DOHH2 (cell line): ENCODE data around the gene SCN11A.

Source experiments
- H3F3A ChIP-seq: fragments of 200-600 bp; sonication (generic), shearing (Covaris generic); 2 replicates; pipeline ENCODE4 v1.6.0; 2016; ENCODE audit warnings: antibody characterized with exemption, mild to moderate bottlenecking; ENCODE audit not compliant: control insufficient read depth, insufficient read depth
- H3K27ac ChIP-seq: fragments of 200-600 bp; sonication (generic); 2 replicates; pipeline ENCODE4 v1.5.1; 2014; ENCODE audit warnings: low read depth, mild to moderate bottlenecking, low read length, moderate library complexity
- H3K27me3 ChIP-seq: fragments of 200-600 bp; sonication (generic); 2 replicates; pipeline ENCODE4 v1.6.1; 2014; ENCODE audit warnings: mild to moderate bottlenecking, low read length, mixed read lengths; ENCODE audit not compliant: control insufficient read depth
- H3K36me3 ChIP-seq: fragments of 200-600 bp; sonication (generic); 2 replicates; pipeline ENCODE4 v1.6.1; 2014; ENCODE audit warnings: mild to moderate bottlenecking, low read length, moderate library complexity, mixed read lengths; ENCODE audit not compliant: control insufficient read depth
- H3K4me1 ChIP-seq: fragments of 200-600 bp; sonication (generic); 2 replicates; pipeline ENCODE4 v1.6.1; 2014; ENCODE audit warnings: mild to moderate bottlenecking, low read length, mixed read lengths; ENCODE audit not compliant: control insufficient read depth
- H3K4me2 ChIP-seq: fragments of 200-600 bp; sonication (generic); 2 replicates; pipeline ENCODE4 v1.6.0; 2014; ENCODE audit warnings: mild to moderate bottlenecking, low read length, moderate library complexity
- H3K4me3 ChIP-seq: fragments of 200-600 bp; sonication (generic); 2 replicates; pipeline ENCODE4 v1.5.1; 2014; ENCODE audit warnings: mild to moderate bottlenecking, low read length, mixed read lengths
- H3K79me2 ChIP-seq: fragments of 200-600 bp; sonication (generic); 2 replicates; pipeline ENCODE4 v1.6.1; 2014; ENCODE audit warnings: mild to moderate bottlenecking, low read length, mixed read lengths; ENCODE audit not compliant: control insufficient read depth
- H3K9me2 ChIP-seq: fragments of 200-600 bp; sonication (generic); replicated peaks from 2 replicates; pipeline ENCODE4 v1.6.1; 2014; ENCODE audit warnings: mild to moderate bottlenecking, low read length, mixed read lengths; ENCODE audit not compliant: control insufficient read depth
- H3K9me3 ChIP-seq: fragments of 200-600 bp; sonication (generic); 2 replicates; pipeline ENCODE4 v1.6.1; 2014; ENCODE audit warnings: antibody characterized with exemption, low read length, mixed read lengths; ENCODE audit not compliant: control insufficient read depth, insufficient read depth
- H4K20me1 ChIP-seq: fragments of 200-600 bp; sonication (generic); 2 replicates; pipeline ENCODE4 v1.6.0; 2014; ENCODE audit warnings: low read depth, mild to moderate bottlenecking, antibody characterized with exemption, low read length, moderate library complexity; ENCODE audit not compliant: control insufficient read depth, insufficient read depth
- CTCF ChIP-seq: fragments of 200-600 bp; sonication (generic); IDR thresholded peaks from one replicate; pipeline ENCODE4 v1.5.1; 2014; ENCODE audit warnings: antibody characterized with exemption, mild to moderate bottlenecking, low read depth, low read length; ENCODE audit not compliant: poor library complexity, severe bottlenecking
- EZH2phosphoT487 ChIP-seq: fragments of 200-600 bp; sonication (generic); IDR thresholded peaks from 2 replicates; pipeline ENCODE4 v1.6.1; 2017; ENCODE audit warnings: borderline replicate concordance, mild to moderate bottlenecking, antibody characterized with exemption, low read length, moderate library complexity, mixed read lengths

SCN11A gene

GRCh38 chr3:39097716-39098472 is 46.1 kb upstream of the SCN11A start:
- no peaks in the 10 kb centered on the region for H4K20me1 ChIP-seq
- no peaks in the 10 kb centered on the region for H3K4me1 ChIP-seq
- no peak overlapping the region for H3K27ac ChIP-seq
- no peak overlapping the region for H3K4me2 ChIP-seq
- H3K4me3 ChIP-seq, result no peak overlapping the region
- no peaks in the 10 kb centered on the region for H3K9me2 ChIP-seq
- TF ChIP-seq EZH2phosphoT487, result no peak
- no peak for TF ChIP-seq CTCF
- no peaks in the 10 kb centered on the region for H3K9me3 ChIP-seq
- no peaks in the 10 kb centered on the region for H3K27me3 ChIP-seq
- no peaks in the 10 kb centered on the region for H3F3A ChIP-seq
- H3K79me2 ChIP-seq, result no peaks in the 10 kb centered on the region
- peaks cover 68% of the 10 kb centered on the region for H3K36me3 ChIP-seq

- Histone ChIP-seq H4K20me1 (no peaks in the 10 kb centered on the region), H3K36me3 (peaks cover 75% of the 10 kb centered on the region)
Measured at GRCh38 chr3:39096775-39097174, 45.0 kb upstream of the SCN11A start.

GRCh38 chr3:39095778-39096177 is 44.0 kb upstream of the SCN11A start:
- Histone ChIP-seq H3K4me1 (no peaks in the 10 kb centered on the region), H3K36me3 (peaks cover 80% of the 10 kb centered on the region), H3K9me2 (no peaks in the 10 kb centered on the region), H3K4me2 (no peak overlapping the region), H4K20me1 (no peaks in the 10 kb centered on the region), H3K4me3 (no peak overlapping the region), H3K27me3 (no peaks in the 10 kb centered on the region), H3K27ac (no peak overlapping the region), H3K9me3 (no peaks in the 10 kb centered on the region), H3F3A (no peaks in the 10 kb centered on the region), H3K79me2 (no peaks in the 10 kb centered on the region)
- TF ChIP-seq CTCF (no peak), EZH2phosphoT487 (no peak)

More at GRCh38 chr3:39096775-39097174, 45.0 kb upstream of the SCN11A start:
- no peaks in the 10 kb centered on the region for H3K4me1 ChIP-seq
- no peaks in the 10 kb centered on the region for H3K79me2 ChIP-seq
- no peaks in the 10 kb centered on the region for H3K9me3 ChIP-seq
- H3K4me3 ChIP-seq, result no peak overlapping the region
- no peaks in the 10 kb centered on the region for H3K9me2 ChIP-seq
- no peak overlapping the region for H3K4me2 ChIP-seq
- no peak overlapping the region for H3K27ac ChIP-seq
- H3K27me3 ChIP-seq, result no peaks in the 10 kb centered on the region
- TF ChIP-seq EZH2phosphoT487, result no peak
- no peak for TF ChIP-seq CTCF
- H3F3A ChIP-seq, result no peaks in the 10 kb centered on the region
